SHP77 treated with DMSO at 0.1 percent for 48 hours (cell line): ENCODE data around the gene RILPL1.

ENCODE experiments used
- DNase-seq: peaks from one replicate; lab custom pipeline; 2025; lab: John Stamatoyannopoulos, UW

RILPL1 gene

DNA sequence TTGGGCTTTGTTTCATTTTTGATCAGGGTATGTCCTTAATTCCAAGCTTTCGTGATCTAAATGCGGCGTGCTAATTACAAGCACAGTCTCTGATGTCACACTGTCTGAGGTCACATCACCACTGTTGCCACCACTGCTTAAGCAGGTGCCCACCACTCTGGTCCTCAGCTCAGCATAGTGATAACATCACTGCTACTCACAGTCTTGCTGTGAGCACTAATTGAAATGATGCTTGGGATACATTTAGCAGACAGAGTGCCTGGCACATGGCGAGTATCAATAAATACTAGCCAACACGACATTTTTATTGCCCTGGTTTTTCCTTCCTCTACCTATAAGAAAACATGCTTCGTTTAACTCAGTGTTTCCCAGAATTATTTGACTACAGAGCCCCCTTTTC, 104.9 kb downstream of the RILPL1 start:
- DNase-seq: no peak

DNA sequence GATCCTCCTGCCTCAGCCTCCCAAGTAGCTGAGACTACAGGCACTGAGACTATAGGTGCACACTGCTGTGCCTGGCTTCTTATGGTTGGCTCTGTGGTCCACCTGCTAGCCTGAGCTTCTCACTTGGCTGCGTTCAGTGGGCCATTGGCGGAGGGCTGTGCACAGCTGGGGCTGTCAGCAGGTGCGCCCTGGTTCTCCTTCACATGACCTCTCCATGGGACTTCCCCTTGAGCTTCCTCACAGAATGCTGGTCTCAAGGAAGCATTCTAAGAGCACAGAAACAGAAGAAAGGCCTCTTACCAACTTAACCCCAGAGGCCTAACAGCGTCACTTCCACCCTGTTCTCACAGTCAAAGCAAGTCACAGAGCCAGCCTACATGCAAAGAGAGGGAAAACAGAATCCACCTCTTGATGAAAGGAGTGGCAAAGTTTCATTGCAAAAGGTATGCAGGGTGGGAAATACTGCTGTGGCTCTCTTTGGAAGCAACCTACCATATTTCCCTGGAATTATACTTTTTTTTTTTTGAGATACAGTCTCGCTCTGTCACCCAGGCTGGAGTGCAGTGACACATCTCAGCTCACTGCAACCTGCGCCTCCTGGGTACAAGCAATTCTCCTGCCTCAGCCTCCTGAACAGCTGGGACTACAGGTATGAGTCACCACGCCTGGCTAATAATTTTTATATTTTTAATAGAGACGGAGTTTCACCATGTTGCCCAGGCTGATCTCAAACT, 106.3 kb downstream of the RILPL1 start:
- DNase-seq: no peak

DNA sequence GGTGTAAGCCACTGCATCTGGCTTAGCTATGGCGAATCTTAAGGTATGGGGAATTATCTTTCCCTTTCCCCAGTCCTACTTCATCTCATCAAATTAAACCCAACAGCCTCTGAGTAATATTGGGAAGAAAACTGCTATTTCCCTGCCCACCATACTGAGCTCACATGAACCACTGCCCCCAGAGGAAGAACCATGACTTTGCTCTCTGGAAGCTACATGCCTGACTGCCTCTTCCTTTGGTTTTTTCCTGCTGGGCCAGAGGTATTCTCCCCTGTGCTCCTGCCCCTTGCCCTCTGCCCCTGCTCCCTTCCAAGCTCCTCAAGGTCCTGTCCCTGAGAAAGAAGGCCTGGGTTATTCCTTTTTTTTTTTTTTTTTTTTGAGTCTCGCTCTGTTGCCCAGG, 112.2 kb downstream of the RILPL1 start:
- DNase-seq: no peak
